H1 (cell line): Measurements from ENCODE around the gene THRB. TPM values are rescaled to one million over a fixed set of nuclear protein-coding genes. Genes with fewer than 3 reads are reported as not detected.

Experiments
- CTCF ChIA-PET: fragments of 300-600 bp; sonication (Branson Sonifier 250); formaldehyde crosslinking; loops from one replicate; lab custom pipeline; 2021; ENCODE audit not compliant: partially characterized antibody; lab: Charles Lee
- POLR2A ChIA-PET: fragments of 300-600 bp; sonication (Branson Sonifier 250); formaldehyde crosslinking; loops from one replicate; lab custom pipeline; 2021; ENCODE audit warnings: inconsistent platforms; ENCODE audit not compliant: partially characterized antibody; lab: Charles Lee
- DNase-seq, 2 experiments: peaks; one replicate each; pipeline versions ENCODE4 v3.0.0 to v3.0.0-alpha.2; 2010 to 2022; ENCODE audit warnings: low spot score in 2 of 2, low read depth in 1 of 2, mixed read lengths in 1 of 2
- FAIRE-seq: peaks from 2 replicates; lab custom pipeline; 2011; peaks lifted over from hg19 to GRCh38; lab: Jason Lieb, UNC
- H2AFZ ChIP-seq: 2 replicates; pipeline ENCODE4 v1.8.1; 2012; ENCODE audit warnings: low read length, inconsistent platforms
- H2AK5ac ChIP-seq: 2 replicates; pipeline ENCODE4 v1.6.1; 2013; ENCODE audit warnings: low read depth, low read length
- H2BK120ac ChIP-seq: replicated peaks from 2 replicates; pipeline ENCODE3; 2013; ENCODE audit warnings: low read depth, low read length, inconsistent platforms
- H2BK12ac ChIP-seq: 2 replicates; pipeline ENCODE4 v1.6.1; 2013; ENCODE audit warnings: low read depth, low read length
- H2BK15ac ChIP-seq: 2 replicates; pipeline ENCODE4 v1.6.1; 2013; ENCODE audit warnings: low read length
- H2BK20ac ChIP-seq: 2 replicates; pipeline ENCODE4 v1.6.1; 2013; ENCODE audit warnings: low read length
- H2BK5ac ChIP-seq: 2 replicates; pipeline ENCODE4 v1.6.1; 2013; ENCODE audit warnings: low read depth, low read length
- H3K14ac ChIP-seq: 2 replicates; pipeline ENCODE4 v1.6.1; 2013; ENCODE audit warnings: inconsistent platforms; ENCODE audit not compliant: insufficient read length
- H3K18ac ChIP-seq: 2 replicates; pipeline ENCODE4 v1.6.1; 2013; ENCODE audit warnings: low read length; ENCODE audit errors: extremely low read depth
- H3K23ac ChIP-seq: 2 replicates; pipeline ENCODE4 v1.6.1; 2013; ENCODE audit warnings: inconsistent platforms; ENCODE audit not compliant: insufficient read length
- H3K23me2 ChIP-seq: 2 replicates; pipeline ENCODE4 v1.6.1; 2013; ENCODE audit warnings: low read depth, low read length
- H3K27ac ChIP-seq: 2 replicates; pipeline ENCODE4 v1.6.1; 2011; ENCODE audit warnings: low read depth, low read length, inconsistent platforms
- H3K27me3 ChIP-seq, 4 experiments: replicated peaks in 1 of 4; 1 replicate in 1 of 4; 2 replicates in 3 of 4; pipeline versions ENCODE4 v1.6.1 to v1.8.1; 2011 to 2013; ENCODE audit warnings: low read length in 3 of 4, mild to moderate bottlenecking in 3 of 4, inconsistent platforms in 2 of 4, mixed read lengths in 2 of 4, moderate library complexity in 1 of 4; ENCODE audit not compliant: control insufficient read depth in 3 of 4, insufficient read depth in 3 of 4; ENCODE audit errors: extremely low read depth in 1 of 4
- H3K36me3 ChIP-seq, 4 experiments: 2 replicates each; pipeline versions ENCODE4 v1.6.1 to v1.8.1; 2011 to 2013; ENCODE audit warnings: mild to moderate bottlenecking in 4 of 4, low read length in 3 of 4, moderate library complexity in 2 of 4, control low read depth in 1 of 4, inconsistent platforms in 1 of 4; ENCODE audit not compliant: insufficient read depth in 4 of 4, control insufficient read depth in 2 of 4
- H3K4ac ChIP-seq: replicated peaks from 2 replicates; pipeline ENCODE3; 2013; ENCODE audit warnings: low read length, low read depth, mixed read lengths, inconsistent platforms; ENCODE audit not compliant: insufficient read length
- H3K4me1 ChIP-seq, 4 experiments: replicated peaks in 1 of 4; 1 replicate in 1 of 4; 2 replicates in 3 of 4; pipeline versions ENCODE4 v1.6.1 to v1.8.1; 2011 to 2013; ENCODE audit warnings: low read length in 3 of 4, inconsistent platforms in 2 of 4, mixed read lengths in 1 of 4; ENCODE audit not compliant: insufficient read depth in 4 of 4, control insufficient read depth in 3 of 4
- H3K4me2 ChIP-seq, 2 experiments: 2 replicates each; pipeline versions ENCODE4 v1.6.1 to v1.8.1; 2011 to 2013; ENCODE audit warnings: low read depth in 2 of 2, low read length in 2 of 2, control low read depth in 1 of 2, inconsistent platforms in 1 of 2, mild to moderate bottlenecking in 1 of 2; ENCODE audit not compliant: insufficient read depth in 1 of 2
- H3K4me3 ChIP-seq, 4 experiments: fragments of 200-600, 300-600 bp in 1 of 4; sonication (generic), shearing (Covaris generic), sonication (Bioruptor Twin) in 1 of 4; 2 replicates each; pipeline versions ENCODE4 v1.5.1 to v1.8.1; 2011 to 2016; ENCODE audit warnings: low read length in 4 of 4, low read depth in 3 of 4, control low read depth in 2 of 4, inconsistent platforms in 2 of 4, mild to moderate bottlenecking in 2 of 4, mixed read lengths in 1 of 4, moderate library complexity in 1 of 4; ENCODE audit not compliant: insufficient read depth in 2 of 4; ENCODE audit errors: extremely low read depth in 1 of 4
- H3K56ac ChIP-seq: replicated peaks from 2 replicates; pipeline ENCODE3; 2013; ENCODE audit warnings: low read depth, mild to moderate bottlenecking, mixed read lengths, low read length, inconsistent platforms; ENCODE audit not compliant: insufficient read length
- H3K79me1 ChIP-seq: 2 replicates; pipeline ENCODE4 v1.6.1; 2013; ENCODE audit warnings: low read depth, low read length, control low read depth
- H3K79me2 ChIP-seq, 2 experiments: 2 replicates each; pipeline versions ENCODE4 v1.6.1 to v1.8.1; 2012 to 2013; ENCODE audit warnings: low read length in 2 of 2, mild to moderate bottlenecking in 2 of 2, inconsistent platforms in 1 of 2; ENCODE audit not compliant: insufficient read depth in 2 of 2, control insufficient read depth in 1 of 2
- H3K9ac ChIP-seq, 4 experiments: replicated peaks in 1 of 4; 1 replicate in 1 of 4; 2 replicates in 3 of 4; pipeline versions ENCODE4 v1.6.1 to v1.8.1; 2011 to 2013; ENCODE audit warnings: low read depth in 3 of 4, low read length in 3 of 4, control low read depth in 2 of 4, mild to moderate bottlenecking in 2 of 4, moderate library complexity in 2 of 4, inconsistent platforms in 1 of 4; ENCODE audit errors: extremely low read depth in 1 of 4
- H3K9me3 ChIP-seq, 2 experiments: 2 replicates each; pipeline versions ENCODE4 v1.6.1 to v1.8.1; 2012 to 2013; ENCODE audit warnings: mild to moderate bottlenecking in 2 of 2, moderate library complexity in 2 of 2, control low read depth in 1 of 2, inconsistent platforms in 1 of 2, low read depth in 1 of 2, low read length in 1 of 2, mixed read lengths in 1 of 2; ENCODE audit not compliant: insufficient read depth in 2 of 2
- H4K20me1 ChIP-seq, 2 experiments: replicated peaks in 1 of 2; 2 replicates each; pipeline versions ENCODE3 to v1.8.1; 2011 to 2013; ENCODE audit warnings: inconsistent platforms in 2 of 2, low read length in 2 of 2, mild to moderate bottlenecking in 1 of 2; ENCODE audit not compliant: insufficient read depth in 2 of 2, control insufficient read depth in 1 of 2
- H4K5ac ChIP-seq: 2 replicates; pipeline ENCODE4 v1.6.1; 2013; ENCODE audit warnings: low read length, low read depth, mixed read lengths, inconsistent platforms; ENCODE audit not compliant: insufficient read length
- H4K8ac ChIP-seq: 2 replicates; pipeline ENCODE4 v1.8.0; 2013; ENCODE audit warnings: mild to moderate bottlenecking, moderate library complexity, low read length, inconsistent platforms; ENCODE audit not compliant: insufficient read depth; ENCODE audit errors: extremely low read depth
- H4K91ac ChIP-seq: replicated peaks from 2 replicates; pipeline ENCODE3; 2013; ENCODE audit warnings: low read length, mixed read lengths, inconsistent platforms; ENCODE audit not compliant: insufficient read length
- TAF7 ChIP-seq: optimal IDR thresholded peaks from 2 replicates; pipeline ENCODE3; 2011; ENCODE audit warnings: low read depth, mild to moderate bottlenecking, inconsistent platforms, low read length, moderate library complexity, borderline replicate concordance
- WGBS, 2 experiments: shearing (Covaris generic) in 1 of 2; methylation state at CpG; one replicate each; pipeline versions ENCODE4 v1.1.6 to v1.1.7; 2013 to 2015; ENCODE audit warnings: low lambda C conversion rate in 2 of 2, mixed read lengths in 2 of 2, inconsistent platforms in 1 of 2, low coverage in 1 of 2, missing lambda C conversion rate in 1 of 2; ENCODE audit not compliant: insufficient replicate concordance in 2 of 2, insufficient coverage in 1 of 2, insufficient read length in 1 of 2; ENCODE audit errors: extremely low coverage in 1 of 2, missing lambda C conversion rate in 1 of 2; 5-methylcytosine and 5-hydroxymethylcytosine counted together
- polyA plus RNA-seq, 7 experiments: library from polyadenylated mRNA; depleted of rRNA in 3 of 7; stranded (reverse) in 5 of 7; unstranded in 2 of 7; fragments of >200 nt in 5 of 7; fragments of 200-250 nt in 2 of 7; gene quantifications; 1 replicate in 5 of 7; 2 replicates in 1 of 7; 4 replicates in 1 of 7; pipeline versions ENCODE4 v1.2.1 to v1.2.3, GENCODE V29; 2011 to 2013; ENCODE audit warnings: missing spikeins in 2 of 7, mixed read lengths in 2 of 7
- total RNA-seq: library from RNA; stranded (reverse); fragmentation: NEBNext Ultra II Directional; extraction: Animal tissue kit (Norgen Biotek cat#: 25700); gene quantifications from 2 replicates; pipeline ENCODE4 v1.2.1, GENCODE V29; 2021

THRB gene
- total and polyA plus RNA-seq, 2 of the 8 experiments (the other 6 are each of a cell fraction or from before 2014, with no cell fraction given): 0.98 to 3.9 TPM

GRCh38 chr3:24407980-24408680, 86.5 kb downstream of the THRB start:
- H3K23me2 ChIP-seq: no peaks in the 10 kb centered on the region
- H2AK5ac ChIP-seq: no peak overlapping the region
- H3K14ac ChIP-seq: no peak overlapping the region
- H4K5ac ChIP-seq: no peak overlapping the region
- H4K8ac ChIP-seq: no peak overlapping the region
- H2BK12ac ChIP-seq: no peak overlapping the region
- H3K27me3 ChIP-seq: no peaks in the 10 kb centered on the region
- no peak overlapping the region for H3K4me2 ChIP-seq
- H3K4me1 ChIP-seq: no peaks in the 10 kb centered on the region; a peak in 1 of 7 replicates
- CTCF ChIA-PET: no interaction called here
- H2BK20ac ChIP-seq: no peak overlapping the region
- H4K91ac ChIP-seq: no peak overlapping the region
- H3K79me2 ChIP-seq: no peaks in the 10 kb centered on the region
- WGBS, 2 experiments: 59% methylated on average over 3 of the region's 3 CpGs; no CpG with 5 or more reads in 1 of the 2 experiments
- no peak overlapping the region for H2BK120ac ChIP-seq
- H2BK15ac ChIP-seq: no peak overlapping the region
- no peaks in the 10 kb centered on the region for H3K36me3 ChIP-seq
- DNase-seq: no peak
- H3K23ac ChIP-seq: no peak overlapping the region
- no peak overlapping the region for H3K27ac ChIP-seq
- H2AFZ ChIP-seq: no peak overlapping the region
- POLR2A ChIA-PET: no interaction called here
- no peaks in the 10 kb centered on the region for H3K79me1 ChIP-seq
- H3K4me3 ChIP-seq: no peak overlapping the region
- H4K20me1 ChIP-seq: no peaks in the 10 kb centered on the region
- no peak overlapping the region for H3K4ac ChIP-seq
- H3K18ac ChIP-seq: no peak overlapping the region
- no peak overlapping the region for H2BK5ac ChIP-seq
- H3K56ac ChIP-seq: no peak overlapping the region
- H3K9me3 ChIP-seq: no peaks in the 10 kb centered on the region
- no peak overlapping the region for H3K9ac ChIP-seq
- no peak for TF ChIP-seq TAF7
- FAIRE-seq: no peak
